Liver (tissue), 9 donors: Measurements from ENCODE around the gene TAF1. TPM values are rescaled to one million over a fixed set of nuclear protein-coding genes. Genes with fewer than 3 reads are reported as not detected.
"Not testable (repeated sequence)": the region's sequence is repeated elsewhere in the genome, so short reads cannot be mapped to it uniquely, and the experiment has no call there.

ENCODE experiments used
- DNase-seq: peaks from one replicate; pipeline ENCODE4 v3.0.0-alpha.2; 2017; ENCODE audit warnings: low spot score
- H3K27ac ChIP-seq, 2 donors: one replicate each; pipeline ENCODE4 v1.7.0; 2013; ENCODE audit warnings: inconsistent platforms in 2 of 2, low read length in 2 of 2, control low read depth in 1 of 2, low read depth in 1 of 2, mild to moderate bottlenecking in 1 of 2
- H3K27me3 ChIP-seq, 4 donors: one replicate each; pipeline versions ENCODE4 v1.6.1 to v1.7.0; 2013; ENCODE audit warnings: low read length in 3 of 4, inconsistent platforms in 1 of 4, mild to moderate bottlenecking in 1 of 4, moderate library complexity in 1 of 4; ENCODE audit not compliant: control insufficient read depth in 4 of 4, insufficient read depth in 4 of 4
- H3K36me3 ChIP-seq, 4 donors: one replicate each; pipeline versions ENCODE4 v1.6.1 to v1.7.0; 2013; ENCODE audit warnings: low read length in 3 of 4, mild to moderate bottlenecking in 3 of 4, low read depth in 1 of 4, moderate library complexity in 1 of 4; ENCODE audit not compliant: control insufficient read depth in 4 of 4, insufficient read depth in 3 of 4
- H3K4me1 ChIP-seq, 4 donors: one replicate each; pipeline versions ENCODE4 v1.6.1 to v1.7.0; 2013; ENCODE audit warnings: low read length in 3 of 4, mild to moderate bottlenecking in 3 of 4, moderate library complexity in 1 of 4; ENCODE audit not compliant: control insufficient read depth in 4 of 4, insufficient read depth in 4 of 4
- H3K4me3 ChIP-seq, 3 donors: one replicate each; pipeline versions ENCODE4 v1.6.1 to v1.7.0; 2013; ENCODE audit warnings: low read length in 3 of 3, control low read depth in 1 of 3, low read depth in 1 of 3, mild to moderate bottlenecking in 1 of 3
- H3K9ac ChIP-seq, 2 donors: one replicate each; pipeline ENCODE4 v1.7.0; 2013; ENCODE audit warnings: low read length in 2 of 2, mild to moderate bottlenecking in 2 of 2, moderate library complexity in 2 of 2, control low read depth in 1 of 2, low read depth in 1 of 2
- H3K9me3 ChIP-seq, 4 donors: one replicate each; pipeline versions ENCODE4 v1.6.1 to v1.7.0; 2013; ENCODE audit warnings: low read length in 3 of 4; ENCODE audit not compliant: control insufficient read depth in 4 of 4
- EGR1 ChIP-seq, 2 donors: IDR thresholded peaks; 2 replicates each; pipeline ENCODE4 v1.6.1; 2016 to 2018; ENCODE audit warnings: antibody characterized with exemption in 2 of 2, low read depth in 2 of 2
- FOXA1 ChIP-seq: IDR thresholded peaks from 2 replicates; pipeline ENCODE4 v1.6.1; 2016; ENCODE audit warnings: antibody characterized with exemption
- FOXA2 ChIP-seq: IDR thresholded peaks from 2 replicates; pipeline ENCODE4 v1.6.1; 2016; ENCODE audit warnings: antibody characterized with exemption
- GABPA ChIP-seq, 2 donors: IDR thresholded peaks in 1 of 2; conservative IDR thresholded peaks in 1 of 2; 2 replicates each; pipeline ENCODE4 v1.6.1; 2016; ENCODE audit warnings: antibody characterized with exemption in 2 of 2, mild to moderate bottlenecking in 1 of 2, moderate library complexity in 1 of 2
- HNF4A ChIP-seq, 2 donors: conservative IDR thresholded peaks; 2 replicates each; pipeline ENCODE4 v1.6.1; 2016; ENCODE audit warnings: antibody characterized with exemption in 2 of 2, mild to moderate bottlenecking in 2 of 2
- HNF4G ChIP-seq: IDR thresholded peaks from 2 replicates; pipeline ENCODE4 v1.6.1; 2016; ENCODE audit warnings: antibody characterized with exemption
- JUND ChIP-seq, 2 donors: IDR thresholded peaks; 2 replicates each; pipeline ENCODE4 v1.6.1; 2016; ENCODE audit warnings: antibody characterized with exemption in 2 of 2
- NR2F2 ChIP-seq: IDR thresholded peaks from 2 replicates; pipeline ENCODE4 v1.6.1; 2016; ENCODE audit warnings: antibody characterized with exemption
- RAD21 ChIP-seq, 2 donors: IDR thresholded peaks; 2 replicates each; pipeline ENCODE4 v1.6.1; 2016; ENCODE audit warnings: antibody characterized with exemption in 2 of 2, mild to moderate bottlenecking in 2 of 2
- RXRA ChIP-seq, 2 donors: IDR thresholded peaks; 2 replicates each; pipeline ENCODE4 v1.6.1; 2017 to 2018; ENCODE audit warnings: antibody characterized with exemption in 2 of 2, mild to moderate bottlenecking in 1 of 2
- SP1 ChIP-seq: IDR thresholded peaks from 2 replicates; pipeline ENCODE4 v1.6.1; 2018; ENCODE audit warnings: antibody characterized with exemption, mild to moderate bottlenecking
- TAF1 ChIP-seq: conservative IDR thresholded peaks from 2 replicates; pipeline ENCODE4 v1.6.1; 2016; ENCODE audit warnings: antibody characterized with exemption, mild to moderate bottlenecking
- WGBS: extraction: QIAGEN DNeasy Blood & Tissue Kit; methylation state at CpG from one replicate; pipeline ENCODE4 v1.1.7; 2013; 5-methylcytosine and 5-hydroxymethylcytosine counted together
- polyA plus RNA-seq, 2 donors: library from polyadenylated mRNA; stranded (reverse) in 1 of 2; unstranded in 1 of 2; fragments of 200-250 nt in 1 of 2; fragments of >200 nt in 1 of 2; fragmentation: Nextera tagmentation in 1 of 2; extraction: Ambion mirVana in 1 of 2; gene quantifications; one replicate each; pipeline versions ENCODE4 v1.2.1 to v1.2.3, GENCODE V29; 2013 to 2015
- total RNA-seq, 2 donors: library from RNA; depleted of rRNA; stranded (reverse); fragments of >200 nt; gene quantifications; one replicate each; pipeline ENCODE4 v1.2.3, GENCODE V29; 2014
- TF ChIP-seq, protein P1 (sequence below): IDR thresholded peaks from 2 replicates; pipeline ENCODE4 v1.6.1; 2016; ENCODE audit warnings: antibody characterized with exemption
- TF ChIP-seq, protein P2 (sequence below): IDR thresholded peaks from 2 replicates; pipeline ENCODE4 v1.6.1; 2016; ENCODE audit warnings: antibody characterized with exemption
- TF ChIP-seq, protein P3 (sequence below): IDR thresholded peaks from 2 replicates; pipeline ENCODE4 v1.6.1; 2016; ENCODE audit warnings: antibody characterized with exemption
- TF ChIP-seq, protein P4 (sequence below): IDR thresholded peaks from 2 replicates; pipeline ENCODE4 v1.6.1; 2016; ENCODE audit warnings: antibody characterized with exemption, mild to moderate bottlenecking
- donor health status: healthy.
- donor health status: healthy.
- donor health status: healthy.
- donor health status: healthy.
- donor health status: healthy.

Gene TAF1
- total and polyA plus RNA-seq, 4 donors, result 2.8 to 37.7 (median 14.6) TPM

DNA sequence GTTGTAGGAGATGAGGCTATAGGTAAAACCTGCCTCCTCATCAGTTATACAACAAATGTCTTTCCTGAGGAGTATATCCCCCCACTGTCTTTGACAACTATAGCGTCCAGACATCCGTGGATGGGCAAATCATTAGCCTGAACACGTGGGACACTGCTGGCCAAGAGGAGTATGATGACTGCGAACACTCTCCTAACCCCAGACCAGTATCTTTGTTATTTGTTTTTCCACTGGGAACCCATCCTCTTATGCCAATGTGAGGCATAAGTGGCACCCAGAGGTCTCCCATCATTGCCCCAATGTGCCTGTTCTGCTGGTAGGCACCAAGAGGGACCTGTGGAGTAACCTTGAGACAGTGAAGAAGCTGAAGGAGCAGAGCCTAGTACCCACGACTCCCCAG, 13.7 kb upstream of the TAF1 start:
- H3K27ac ChIP-seq, H3K36me3 ChIP-seq, H3K4me1 ChIP-seq, H3K27me3 ChIP-seq, H3K4me3 ChIP-seq, H3K9ac ChIP-seq, H3K9me3 ChIP-seq, DNase-seq: not testable (repeated sequence)
- 53% methylated on average over 5 of the region's 5 CpGs for WGBS
- TF ChIP-seq FOXA2, result peak; percentile 23
- peak in 1 of 2 donors; percentile 23 for TF ChIP-seq HNF4A (conservative IDR thresholded peaks at IDR 0.05)
- TF ChIP-seq RXRA (IDR thresholded peaks at IDR 0.05), result peak in 1 of 2 donors; percentile 44
- TF ChIP-seq EGR1 (IDR thresholded peaks at IDR 0.05; ENCODE audit: low read depth in 2 of 2), result peak in 1 of 2 donors; percentile 16

DNA sequence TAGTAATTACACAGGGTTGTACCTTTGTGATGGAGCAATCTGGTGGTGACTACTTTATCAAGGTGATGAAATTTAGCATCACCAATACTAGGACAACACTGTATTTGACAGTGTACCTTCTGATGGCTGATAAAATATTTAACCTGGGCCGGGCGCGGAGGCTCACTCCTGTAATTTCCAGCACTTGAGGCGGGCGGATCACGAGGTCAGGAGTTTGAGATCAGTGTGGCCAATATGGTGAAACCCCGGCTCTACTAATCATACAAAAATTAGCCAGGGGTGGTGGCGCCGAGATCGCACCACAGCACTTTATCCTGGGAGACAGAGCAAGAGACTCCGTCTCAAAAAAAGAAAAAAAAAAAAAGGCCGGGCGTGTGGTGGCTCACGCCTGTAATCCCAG, 1.9 kb upstream of the TAF1 start:
- TF ChIP-seq NR2F2, result no peak
- Histone ChIP-seq H3K4me1 (peaks cover 2 to 14% (median 9%) of the 10 kb centered on the region in 4 donors), H3K4me3 (no peak overlapping the region), H3K27me3 (no peaks in the 10 kb centered on the region), H3K9ac (no peak overlapping the region), H3K36me3 (peaks cover 0 to 4% (median 0%) of the 10 kb centered on the region in 4 donors), H3K9me3 (no peaks in the 10 kb centered on the region), H3K27ac (no peak overlapping the region)
- no peak for DNase-seq
- 77% methylated on average over 14 of the region's 14 CpGs for WGBS

DNA sequence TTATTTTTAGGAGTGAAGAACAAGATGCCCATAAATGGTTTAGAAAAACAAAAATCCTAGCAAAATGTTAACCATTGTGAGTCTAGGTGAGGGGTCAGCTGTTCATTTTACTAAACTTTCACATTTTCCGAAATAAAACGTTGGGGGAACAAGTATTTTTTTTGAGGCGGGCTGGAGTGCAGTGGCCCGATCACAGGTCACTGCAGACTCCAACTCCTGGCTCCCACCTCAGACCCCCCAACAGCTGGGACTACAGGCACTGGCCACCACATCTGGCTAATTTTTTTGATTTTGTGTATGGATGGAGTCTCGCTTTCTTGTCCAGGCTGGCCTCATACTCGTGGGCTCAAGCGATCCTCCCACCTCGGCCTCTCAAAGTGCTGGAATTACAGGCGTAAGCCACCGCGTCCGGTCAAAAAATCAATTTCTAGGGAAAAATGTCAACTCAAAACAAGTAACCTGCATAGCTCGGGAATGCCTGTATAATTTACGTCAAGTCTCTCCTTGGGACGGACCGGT, 742 bp upstream of the TAF1 start:
- no peaks in the 10 kb centered on the region for H3K27me3 ChIP-seq
- no peak for TF ChIP-seq RXRA (IDR thresholded peaks at IDR 0.05)
- no peak for TF ChIP-seq GABPA (IDR thresholded peaks at IDR 0.05 in 1 of 2, conservative IDR thresholded peaks at IDR 0.05 in 1 of 2)
- H3K36me3 ChIP-seq, result peaks cover 0 to 4% (median 2%) of the 10 kb centered on the region in 4 donors
- peak overlapping the region in 1 of 2 donors; percentile 90 for H3K9ac ChIP-seq
- DNase-seq, result no peak
- H3K4me3 ChIP-seq, result peak overlapping the region; percentile 56 to 85 (median 64)
- peaks cover 2 to 14% (median 9%) of the 10 kb centered on the region in 4 donors for H3K4me1 ChIP-seq
- 1% methylated on average over 16 of the region's 16 CpGs for WGBS
- no peaks in the 10 kb centered on the region for H3K9me3 ChIP-seq
- peak overlapping the region; percentile 77 to 90 for H3K27ac ChIP-seq

DNA sequence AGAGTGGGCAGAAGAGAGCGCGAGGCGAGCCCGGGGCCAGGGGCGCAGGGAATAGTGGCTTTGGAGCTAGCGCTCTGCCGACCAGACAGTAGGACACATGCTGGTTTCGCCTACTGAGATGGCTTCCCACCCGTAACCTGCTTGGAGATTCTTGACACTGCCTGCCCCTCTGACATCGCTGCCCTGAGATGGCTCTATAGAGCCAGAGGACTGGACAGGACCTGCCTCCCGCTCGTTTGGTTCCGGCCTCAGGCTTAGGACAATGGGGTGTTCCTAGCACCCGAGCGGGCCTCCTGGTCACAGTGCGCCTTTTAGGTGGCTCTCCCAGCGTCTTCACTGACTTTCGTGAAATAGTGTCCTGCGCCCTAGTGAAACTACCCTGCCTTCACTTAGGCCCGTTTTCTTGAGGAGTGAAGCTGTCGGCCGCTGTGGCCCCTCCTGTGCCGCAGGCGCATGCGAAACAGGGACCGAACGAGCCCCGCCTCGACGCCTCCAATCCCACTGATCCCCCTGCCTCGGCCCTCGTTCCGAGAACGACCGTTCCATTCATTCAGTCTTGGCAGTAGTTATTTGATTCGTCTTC, 608 bp downstream of the TAF1 start:
- Histone ChIP-seq H3K4me1 (peaks cover 2 to 14% (median 10%) of the 10 kb centered on the region in 4 donors), H3K9ac (peak overlapping the region; percentile 63 to 75), H3K4me3 (peak overlapping the region; percentile 77 to 98 (median 86)), H3K27ac (peak overlapping the region; percentile 84 to 87), H3K9me3 (no peaks in the 10 kb centered on the region), H3K36me3 (peaks cover 0 to 15% (median 4%) of the 10 kb centered on the region in 4 donors), H3K27me3 (no peaks in the 10 kb centered on the region)
- under 1% methylated on average over 36 of the region's 36 CpGs for WGBS
- peak; percentile 35 for DNase-seq
- TF ChIP-seq, protein P1, sequence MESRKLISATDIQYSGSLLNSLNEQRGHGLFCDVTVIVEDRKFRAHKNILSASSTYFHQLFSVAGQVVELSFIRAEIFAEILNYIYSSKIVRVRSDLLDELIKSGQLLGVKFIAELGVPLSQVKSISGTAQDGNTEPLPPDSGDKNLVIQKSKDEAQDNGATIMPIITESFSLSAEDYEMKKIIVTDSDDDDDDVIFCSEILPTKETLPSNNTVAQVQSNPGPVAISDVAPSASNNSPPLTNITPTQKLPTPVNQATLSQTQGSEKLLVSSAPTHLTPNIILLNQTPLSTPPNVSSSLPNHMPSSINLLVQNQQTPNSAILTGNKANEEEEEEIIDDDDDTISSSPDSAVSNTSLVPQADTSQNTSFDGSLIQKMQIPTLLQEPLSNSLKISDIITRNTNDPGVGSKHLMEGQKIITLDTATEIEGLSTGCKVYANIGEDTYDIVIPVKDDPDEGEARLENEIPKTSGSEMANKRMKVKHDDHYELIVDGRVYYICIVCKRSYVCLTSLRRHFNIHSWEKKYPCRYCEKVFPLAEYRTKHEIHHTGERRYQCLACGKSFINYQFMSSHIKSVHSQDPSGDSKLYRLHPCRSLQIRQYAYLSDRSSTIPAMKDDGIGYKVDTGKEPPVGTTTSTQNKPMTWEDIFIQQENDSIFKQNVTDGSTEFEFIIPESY, result no peak
- TF ChIP-seq, protein P2, sequence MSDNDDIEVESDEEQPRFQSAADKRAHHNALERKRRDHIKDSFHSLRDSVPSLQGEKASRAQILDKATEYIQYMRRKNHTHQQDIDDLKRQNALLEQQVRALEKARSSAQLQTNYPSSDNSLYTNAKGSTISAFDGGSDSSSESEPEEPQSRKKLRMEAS, result no peak
- no peak for TF ChIP-seq SP1
- no peak for TF ChIP-seq JUND (IDR thresholded peaks at IDR 0.05)
- no peak for TF ChIP-seq HNF4G
- no peak for TF ChIP-seq GABPA (IDR thresholded peaks at IDR 0.05 in 1 of 2, conservative IDR thresholded peaks at IDR 0.05 in 1 of 2)
- no peak for TF ChIP-seq EGR1 (IDR thresholded peaks at IDR 0.05; ENCODE audit: low read depth in 2 of 2)
- no peak for TF ChIP-seq RAD21 (IDR thresholded peaks at IDR 0.05)
- TF ChIP-seq TAF1, result no peak
- TF ChIP-seq, protein P3, sequence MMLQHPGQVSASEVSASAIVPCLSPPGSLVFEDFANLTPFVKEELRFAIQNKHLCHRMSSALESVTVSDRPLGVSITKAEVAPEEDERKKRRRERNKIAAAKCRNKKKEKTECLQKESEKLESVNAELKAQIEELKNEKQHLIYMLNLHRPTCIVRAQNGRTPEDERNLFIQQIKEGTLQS, result no peak
- TF ChIP-seq FOXA2, result no peak
- TF ChIP-seq FOXA1, result no peak
- no peak for TF ChIP-seq NR2F2
- no peak for TF ChIP-seq RXRA (IDR thresholded peaks at IDR 0.05)
- TF ChIP-seq, protein P4, sequence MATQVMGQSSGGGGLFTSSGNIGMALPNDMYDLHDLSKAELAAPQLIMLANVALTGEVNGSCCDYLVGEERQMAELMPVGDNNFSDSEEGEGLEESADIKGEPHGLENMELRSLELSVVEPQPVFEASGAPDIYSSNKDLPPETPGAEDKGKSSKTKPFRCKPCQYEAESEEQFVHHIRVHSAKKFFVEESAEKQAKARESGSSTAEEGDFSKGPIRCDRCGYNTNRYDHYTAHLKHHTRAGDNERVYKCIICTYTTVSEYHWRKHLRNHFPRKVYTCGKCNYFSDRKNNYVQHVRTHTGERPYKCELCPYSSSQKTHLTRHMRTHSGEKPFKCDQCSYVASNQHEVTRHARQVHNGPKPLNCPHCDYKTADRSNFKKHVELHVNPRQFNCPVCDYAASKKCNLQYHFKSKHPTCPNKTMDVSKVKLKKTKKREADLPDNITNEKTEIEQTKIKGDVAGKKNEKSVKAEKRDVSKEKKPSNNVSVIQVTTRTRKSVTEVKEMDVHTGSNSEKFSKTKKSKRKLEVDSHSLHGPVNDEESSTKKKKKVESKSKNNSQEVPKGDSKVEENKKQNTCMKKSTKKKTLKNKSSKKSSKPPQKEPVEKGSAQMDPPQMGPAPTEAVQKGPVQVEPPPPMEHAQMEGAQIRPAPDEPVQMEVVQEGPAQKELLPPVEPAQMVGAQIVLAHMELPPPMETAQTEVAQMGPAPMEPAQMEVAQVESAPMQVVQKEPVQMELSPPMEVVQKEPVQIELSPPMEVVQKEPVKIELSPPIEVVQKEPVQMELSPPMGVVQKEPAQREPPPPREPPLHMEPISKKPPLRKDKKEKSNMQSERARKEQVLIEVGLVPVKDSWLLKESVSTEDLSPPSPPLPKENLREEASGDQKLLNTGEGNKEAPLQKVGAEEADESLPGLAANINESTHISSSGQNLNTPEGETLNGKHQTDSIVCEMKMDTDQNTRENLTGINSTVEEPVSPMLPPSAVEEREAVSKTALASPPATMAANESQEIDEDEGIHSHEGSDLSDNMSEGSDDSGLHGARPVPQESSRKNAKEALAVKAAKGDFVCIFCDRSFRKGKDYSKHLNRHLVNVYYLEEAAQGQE, result no peak
